AG04450 (cell line): ENCODE results near the gene FUS. TPM values are rescaled to one million over a fixed set of nuclear protein-coding genes. Genes with fewer than 3 reads are reported as not detected.

Experiments used
- CTCF ChIA-PET: fragments of 300-600, 350-600 bp; formaldehyde crosslinking; extraction: SDS; loops from one replicate; lab custom pipeline; 2022; ENCODE audit warnings: antibody characterized with exemption, inconsistent platforms; lab: Charles Lee
- POLR2A ChIA-PET: fragments of 350-600 bp; formaldehyde crosslinking; extraction: SDS; loops from one replicate; lab custom pipeline; 2021; ENCODE audit warnings: antibody characterized with exemption, inconsistent platforms; lab: Yijun Ruan, JAX
- DNase-seq: peaks from one replicate; pipeline ENCODE4 v3.0.0-alpha.2; 2011; ENCODE audit warnings: low read depth, low spot score
- H3K27ac ChIP-seq: one replicate; pipeline ENCODE4 v1.5.1; 2012; ENCODE audit warnings: low read depth, low read length, control low read depth
- H3K27me3 ChIP-seq: one replicate; pipeline ENCODE4 v1.6.0; 2012; ENCODE audit warnings: low read length; ENCODE audit not compliant: control insufficient read depth, insufficient read depth
- H3K4me3 ChIP-seq: 2 replicates; pipeline ENCODE4 v1.5.1; 2011; ENCODE audit warnings: mild to moderate bottlenecking, low read depth, low read length, control low read depth
- H3K9me3 ChIP-seq: 2 replicates; pipeline ENCODE4 v1.5.1; 2012; ENCODE audit warnings: low read length; ENCODE audit not compliant: control insufficient read depth, insufficient read depth
- CTCF ChIP-seq: IDR thresholded peaks from 2 replicates; pipeline ENCODE4 v1.5.1; 2011; ENCODE audit warnings: low read depth, low read length, control low read depth, inconsistent platforms
- polyA plus RNA-seq: library from polyadenylated mRNA; depleted of rRNA; stranded (reverse); fragments of >200 nt; gene quantifications from 2 replicates; pipeline ENCODE4 v1.2.3, GENCODE V29; 2011

The FUS gene
- polyA plus RNA-seq, 1 experiment, result 166 TPM

- Histone ChIP-seq H3K9me3 (peaks cover 5% of the 10 kb centered on the region; the same call in 1 of the 2 replicates), H3K4me3 (no peak overlapping the region), H3K27me3 (peaks cover 48% of the 10 kb centered on the region), H3K27ac (no peak overlapping the region)
- CTCF ChIA-PET, result interaction anchor here (0.9 kb wide), 1 partner anchor 651 kb away, joined by 3 read pairs; no protein-coding TSS in a partner anchor
- no peak for TF ChIP-seq CTCF
- POLR2A ChIA-PET, result interaction anchor here (3.1 kb wide), 1 partner anchor 37 kb away, joined by 21 read pairs; the partner anchor contains the start of gene FUS
- DNase-seq, result no peak
Observed at GRCh38 chr16:31217136-31217530, 37.2 kb downstream of the FUS start.

- Histone ChIP-seq H3K27ac (no peak overlapping the region), H3K4me3 (no peak overlapping the region), H3K9me3 (peaks cover 5% of the 10 kb centered on the region; the same call in 1 of the 2 replicates), H3K27me3 (peaks cover 37% of the 10 kb centered on the region)
- DNase-seq, result no peak
- CTCF ChIA-PET, result no interaction called here
- POLR2A ChIA-PET, result no interaction called here
- TF ChIP-seq CTCF, result no peak
Observed at GRCh38 chr16:31219154-31219741, 39.3 kb downstream of the FUS start.

GRCh38 chr16:31221357-31222160 is 41.6 kb downstream of the FUS start:
- DNase-seq, result no peak
- H3K4me3 ChIP-seq, result no peak overlapping the region
- POLR2A ChIA-PET, result interaction anchor here (0.7 kb wide), 1 partner anchor 1054 kb away, joined by 5 read pairs; no protein-coding TSS in a partner anchor
- CTCF ChIA-PET, result no interaction called here
- no peak overlapping the region for H3K27ac ChIP-seq
- peaks cover 22% of the 10 kb centered on the region for H3K27me3 ChIP-seq
- TF ChIP-seq CTCF, result no peak
- H3K9me3 ChIP-seq, result peaks cover 2% of the 10 kb centered on the region; the same call in 1 of the 2 replicates

- TF ChIP-seq CTCF, result no peak
- ChIA-PET POLR2A (no interaction called here), CTCF (no interaction called here)
- DNase-seq, result no peak
- Histone ChIP-seq H3K27ac (no peak overlapping the region), H3K4me3 (no peak overlapping the region), H3K9me3 (no peaks in the 10 kb centered on the region; the same call in 1 of the 2 replicates), H3K27me3 (peaks cover 9% of the 10 kb centered on the region)
Observed at GRCh38 chr16:31223044-31223443, 43.1 kb downstream of the FUS start.
